Tibial artery (tissue), 4 donors: ENCODE results near the gene PCDH9.

Experiments used
- DNase-seq, 2 donors: peaks; one replicate each; pipeline ENCODE4 v3.0.0-alpha.2; 2019
- H3K27ac ChIP-seq, 2 donors: fragments of 200-600 bp; sonication (generic) in 1 of 2; 1 replicate in 1 of 2; 2 replicates in 1 of 2; pipeline ENCODE4 v1.5.1; 2018 to 2019; ENCODE audit warnings: mild to moderate bottlenecking in 1 of 2
- H3K27me3 ChIP-seq, 2 donors: fragments of 200-600 bp; sonication (generic) in 1 of 2; one replicate each; pipeline versions ENCODE4 v1.5.1 to v1.6.0; 2016 to 2019
- H3K36me3 ChIP-seq, 3 donors: fragments of 200-600 bp; sonication (generic) in 2 of 3; one replicate each; pipeline ENCODE4 v1.5.1; 2016 to 2019; ENCODE audit warnings: mild to moderate bottlenecking in 2 of 3
- H3K4me1 ChIP-seq, 4 donors: fragments of 200-600 bp; sonication (generic) in 2 of 4; 1 replicate in 3 of 4; 2 replicates in 1 of 4; pipeline ENCODE4 v1.5.1; 2016 to 2019
- H3K4me3 ChIP-seq, 2 donors: fragments of 200-600 bp; sonication (generic) in 1 of 2; 1 replicate in 1 of 2; 2 replicates in 1 of 2; pipeline ENCODE4 v1.5.1; 2018 to 2019; ENCODE audit warnings: mild to moderate bottlenecking in 2 of 2
- H3K9me3 ChIP-seq, 3 donors: fragments of 200-600 bp; sonication (generic) in 1 of 3; one replicate each; pipeline ENCODE4 v1.5.1; 2016 to 2019
- intact Hi-C: fragments of 100-400 bp; cut with DNase I; formaldehyde crosslinking; loops from one replicate; pipeline ENCODE4 v1.15.0; 2023; ENCODE audit warnings: low total_unique reads
- TF ChIP-seq, protein P1 (sequence below), 2 experiments: fragments of 200-600 bp in 1 of 2; fragments of 450-650 bp in 1 of 2; IDR thresholded peaks; one replicate each; pipeline ENCODE4 v1.5.1; 2017 to 2019; ENCODE audit warnings: antibody characterized with exemption in 2 of 2, mild to moderate bottlenecking in 1 of 2, moderate library complexity in 1 of 2

Gene PCDH9

DNA sequence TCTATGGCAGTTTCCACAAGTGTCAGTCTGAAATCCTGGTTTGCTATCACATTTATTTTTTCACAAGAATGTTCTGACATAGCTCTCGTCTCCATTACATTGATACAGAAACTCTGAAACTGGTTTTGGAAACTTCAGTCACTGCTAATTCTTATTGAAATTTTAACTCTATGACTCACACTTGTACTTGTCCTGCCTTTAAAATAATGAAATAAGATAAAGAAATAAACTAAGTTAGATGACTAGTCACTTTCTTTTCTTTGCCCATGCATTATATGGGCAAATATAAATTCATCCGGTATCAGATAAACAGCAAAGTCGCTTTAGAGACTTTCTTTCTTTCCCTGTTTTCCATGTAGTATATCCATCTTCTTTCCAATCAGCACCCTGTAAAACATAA is 257.5 kb downstream of the PCDH9 start:
- DNase-seq = no peak
- Histone ChIP-seq H3K4me3 (no peak overlapping the region), H3K27me3 (no peaks in the 10 kb centered on the region), H3K27ac (no peak overlapping the region), H3K36me3 (no peaks in the 10 kb centered on the region), H3K4me1 (no peaks in the 10 kb centered on the region), H3K9me3 (no peaks in the 10 kb centered on the region)
- intact Hi-C loops = no loop called here
- TF ChIP-seq, protein P1, sequence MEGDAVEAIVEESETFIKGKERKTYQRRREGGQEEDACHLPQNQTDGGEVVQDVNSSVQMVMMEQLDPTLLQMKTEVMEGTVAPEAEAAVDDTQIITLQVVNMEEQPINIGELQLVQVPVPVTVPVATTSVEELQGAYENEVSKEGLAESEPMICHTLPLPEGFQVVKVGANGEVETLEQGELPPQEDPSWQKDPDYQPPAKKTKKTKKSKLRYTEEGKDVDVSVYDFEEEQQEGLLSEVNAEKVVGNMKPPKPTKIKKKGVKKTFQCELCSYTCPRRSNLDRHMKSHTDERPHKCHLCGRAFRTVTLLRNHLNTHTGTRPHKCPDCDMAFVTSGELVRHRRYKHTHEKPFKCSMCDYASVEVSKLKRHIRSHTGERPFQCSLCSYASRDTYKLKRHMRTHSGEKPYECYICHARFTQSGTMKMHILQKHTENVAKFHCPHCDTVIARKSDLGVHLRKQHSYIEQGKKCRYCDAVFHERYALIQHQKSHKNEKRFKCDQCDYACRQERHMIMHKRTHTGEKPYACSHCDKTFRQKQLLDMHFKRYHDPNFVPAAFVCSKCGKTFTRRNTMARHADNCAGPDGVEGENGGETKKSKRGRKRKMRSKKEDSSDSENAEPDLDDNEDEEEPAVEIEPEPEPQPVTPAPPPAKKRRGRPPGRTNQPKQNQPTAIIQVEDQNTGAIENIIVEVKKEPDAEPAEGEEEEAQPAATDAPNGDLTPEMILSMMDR (IDR thresholded peaks at IDR 0.05) = no peak

DNA sequence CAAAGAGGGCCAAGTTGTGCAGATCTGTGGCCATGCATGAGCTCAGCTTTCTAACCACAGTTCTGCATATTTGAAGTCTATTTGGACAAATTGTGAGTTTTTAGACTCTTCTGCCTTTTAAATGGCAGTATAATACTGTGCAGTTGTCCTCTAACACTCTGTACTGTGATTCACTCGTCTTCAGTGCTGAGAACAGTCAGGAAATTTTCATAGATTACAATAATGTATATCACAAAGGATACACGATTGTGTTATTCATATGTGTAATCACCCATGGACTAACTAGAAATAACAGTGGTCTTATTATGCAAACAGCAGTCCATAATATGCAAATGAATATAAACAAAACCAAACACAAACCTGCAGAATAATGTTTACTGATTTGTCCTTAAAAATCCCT is 259.1 kb downstream of the PCDH9 start:
- no peak for DNase-seq
- Histone ChIP-seq H3K27ac (no peak overlapping the region), H3K36me3 (no peaks in the 10 kb centered on the region), H3K9me3 (no peaks in the 10 kb centered on the region), H3K4me3 (no peak overlapping the region), H3K4me1 (no peaks in the 10 kb centered on the region), H3K27me3 (no peaks in the 10 kb centered on the region)
- intact Hi-C loops = no loop called here
- TF ChIP-seq, protein P1 (IDR thresholded peaks at IDR 0.05) = no peak

DNA sequence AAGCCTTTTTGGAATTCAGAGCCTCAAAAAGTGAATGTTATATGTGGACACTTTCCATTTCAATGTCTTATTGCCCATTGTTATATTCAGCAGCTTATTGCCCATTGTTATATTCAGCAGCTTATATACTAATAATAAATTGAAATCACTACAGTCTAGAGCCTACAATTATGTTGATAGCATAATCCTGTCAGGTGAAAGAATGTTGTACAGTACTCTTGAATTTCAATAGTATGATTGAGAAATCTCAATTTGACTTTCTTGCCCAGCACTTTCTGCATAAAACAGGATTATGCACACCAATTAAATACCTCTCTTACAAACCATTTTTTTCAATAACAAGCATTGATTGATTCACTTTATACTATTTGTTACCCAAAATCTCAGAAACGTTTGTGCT is 260.8 kb downstream of the PCDH9 start:
- intact Hi-C loops = no loop called here
- H3K36me3 ChIP-seq = no peaks in the 10 kb centered on the region
- no peak overlapping the region for H3K27ac ChIP-seq
- no peak for DNase-seq
- no peaks in the 10 kb centered on the region for H3K27me3 ChIP-seq
- no peaks in the 10 kb centered on the region for H3K4me1 ChIP-seq
- no peak overlapping the region for H3K4me3 ChIP-seq
- H3K9me3 ChIP-seq = no peaks in the 10 kb centered on the region
- TF ChIP-seq, protein P1 (IDR thresholded peaks at IDR 0.05) = no peak

DNA sequence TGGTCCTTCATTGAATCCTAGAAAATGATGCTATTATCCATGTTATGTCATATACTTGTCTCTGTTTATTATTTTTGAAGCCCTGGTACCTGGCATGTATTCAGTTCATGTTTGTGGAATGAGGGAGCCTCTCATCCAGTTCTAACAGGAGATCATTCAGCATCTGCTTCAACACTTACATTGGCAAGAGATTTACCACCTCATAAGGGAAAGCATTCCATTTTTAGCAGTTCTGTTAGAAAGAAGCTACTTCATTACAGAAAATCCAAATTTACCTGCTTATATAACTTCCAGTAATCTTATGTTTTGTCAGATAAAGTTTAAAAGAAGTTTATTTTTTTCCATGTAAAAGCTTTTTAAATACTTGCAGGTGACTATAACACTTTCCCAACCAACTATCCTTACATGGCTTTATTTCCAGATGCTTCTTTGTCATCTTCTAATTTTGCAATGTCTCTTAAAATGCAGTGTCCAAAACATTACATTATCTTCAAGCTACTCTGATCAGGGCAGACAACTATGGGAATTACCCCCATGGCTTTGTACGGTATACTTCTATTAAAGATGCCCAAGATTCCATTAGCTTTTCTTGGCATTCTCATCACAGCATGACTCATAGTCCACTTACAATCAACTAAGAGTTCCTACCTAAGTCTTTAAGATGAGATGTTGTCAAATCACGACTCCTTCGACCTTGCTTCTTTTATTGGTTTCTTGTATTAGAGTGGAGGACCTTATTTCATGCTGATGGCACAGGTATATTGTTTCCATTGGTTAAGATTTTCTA is 262.1 kb downstream of the PCDH9 start:
- no peaks in the 10 kb centered on the region for H3K4me1 ChIP-seq
- no peaks in the 10 kb centered on the region for H3K36me3 ChIP-seq
- no peak overlapping the region for H3K4me3 ChIP-seq
- intact Hi-C loops = no loop called here
- H3K27ac ChIP-seq = no peak overlapping the region
- no peak for DNase-seq
- H3K9me3 ChIP-seq = no peaks in the 10 kb centered on the region
- TF ChIP-seq, protein P1 (IDR thresholded peaks at IDR 0.05) = no peak
- no peaks in the 10 kb centered on the region for H3K27me3 ChIP-seq

DNA sequence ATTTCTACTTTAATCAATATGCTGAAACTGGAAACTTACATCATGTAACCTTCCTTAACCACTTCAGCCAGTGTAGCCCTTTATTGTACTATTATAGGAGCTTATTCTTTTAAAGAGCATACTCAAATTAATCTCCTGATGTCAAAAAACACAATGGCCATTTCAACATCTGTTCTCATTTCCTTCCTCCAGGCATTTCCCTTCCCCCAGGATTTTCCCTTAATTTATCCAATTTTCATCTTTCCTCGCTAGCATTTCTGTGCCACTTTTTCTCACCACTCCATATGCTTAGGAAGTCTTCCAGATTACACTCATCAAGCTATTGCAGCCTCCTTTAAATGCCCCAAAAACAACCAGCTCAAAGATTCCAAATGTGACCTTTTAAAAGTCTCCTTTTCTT is 265.0 kb downstream of the PCDH9 start:
- DNase-seq = no peak
- H3K27me3 ChIP-seq = no peaks in the 10 kb centered on the region
- no peaks in the 10 kb centered on the region for H3K4me1 ChIP-seq

More for the DNA sequence above, 265.0 kb downstream of the PCDH9 start:
- Histone ChIP-seq H3K36me3 (no peaks in the 10 kb centered on the region), H3K4me3 (no peak overlapping the region), H3K9me3 (no peaks in the 10 kb centered on the region), H3K27ac (no peak overlapping the region)
- TF ChIP-seq, protein P1 (IDR thresholded peaks at IDR 0.05) = no peak
- intact Hi-C loops = no loop called here
